ENCODE measurements around the gene PRMT7. TPM values are rescaled to one million over a fixed set of nuclear protein-coding genes. Genes with fewer than 3 reads are reported as not detected.

The PRMT7 gene
- total and polyA plus RNA-seq, 4 experiments from 2014 or later = 28.3 to 104 (median 64.5) TPM

- DNase-seq = no peak
- Mint-ChIP-seq H3K9me3 (no peaks in the 10 kb centered on the region), H3K4me3 (no peak overlapping the region), H3K4me1 (peaks cover 0 to 4% (median 3%) of the 10 kb centered on the region in 4 donors), H3K27ac (peak overlapping the region in 1 of 7 donors; percentile 57), H3K27me3 (no peaks in the 10 kb centered on the region), H3K36me3 (no peaks in the 10 kb centered on the region)
- Histone ChIP-seq H3K4me3 (ENCODE audit: low read length in 2 of 2) (no peak overlapping the region), H3K27me3 (ENCODE audit: insufficient read depth, low read length) (no peaks in the 10 kb centered on the region), H3K4me1 (ENCODE audit: insufficient read depth, low read length) (no peaks in the 10 kb centered on the region), H3K9me3 (ENCODE audit: control insufficient read depth in 1 of 2, low read length in 2 of 2) (no peaks in the 10 kb centered on the region), H3K36me3 (ENCODE audit: insufficient read depth, low read length) (no peaks in the 10 kb centered on the region), H3K27ac (ENCODE audit: low read depth, low read length) (no peak overlapping the region)
- CTCF ChIA-PET (ENCODE audit: partially characterized antibody) = no interaction called here
- POLR2A ChIA-PET (ENCODE audit: partially characterized antibody) = no interaction called here
- intact Hi-C loops (cut with micrococcal nuclease) = no loop called here
Measured at GRCh38 chr16:68389006-68389405, 78.2 kb downstream of the PRMT7 start.

- intact Hi-C loops (cut with micrococcal nuclease) = no loop called here
- no peak overlapping the region for H3K27ac ChIP-seq (ENCODE audit: low read depth, low read length)
- no peaks in the 10 kb centered on the region for H3K27me3 Mint-ChIP-seq
- H3K4me3 Mint-ChIP-seq = no peak overlapping the region
- H3K36me3 ChIP-seq (ENCODE audit: insufficient read depth, low read length) = no peaks in the 10 kb centered on the region
- H3K9me3 ChIP-seq (ENCODE audit: control insufficient read depth in 1 of 2, low read length in 2 of 2) = no peaks in the 10 kb centered on the region
- no peaks in the 10 kb centered on the region for H3K36me3 Mint-ChIP-seq
- no peaks in the 10 kb centered on the region for H3K4me1 ChIP-seq (ENCODE audit: insufficient read depth, low read length)
- peak overlapping the region in 1 of 7 donors; percentile 14 for H3K27ac Mint-ChIP-seq
- H3K4me3 ChIP-seq (ENCODE audit: low read length in 2 of 2) = no peak overlapping the region
- peaks cover 0 to 4% (median 2%) of the 10 kb centered on the region in 4 donors for H3K4me1 Mint-ChIP-seq
- ChIA-PET POLR2A (ENCODE audit: partially characterized antibody) (no interaction called here), CTCF (ENCODE audit: partially characterized antibody) (interaction anchor here (14.6 kb wide), 1 partner anchor 125 kb away, joined by 414 read pairs; no protein-coding TSS in a partner anchor)
- H3K9me3 Mint-ChIP-seq = no peaks in the 10 kb centered on the region
- no peak for DNase-seq
- no peaks in the 10 kb centered on the region for H3K27me3 ChIP-seq (ENCODE audit: insufficient read depth, low read length)
Measured at GRCh38 chr16:68389750-68390371, 79.0 kb downstream of the PRMT7 start.

- H3K27ac Mint-ChIP-seq = no peak overlapping the region
- no peak overlapping the region for H3K27ac ChIP-seq (ENCODE audit: low read depth, low read length)
- no peak overlapping the region for H3K4me3 ChIP-seq (ENCODE audit: low read length in 2 of 2)
- DNase-seq = no peak
- peaks cover 5 to 18% (median 8%) of the 10 kb centered on the region in 4 donors for H3K4me1 Mint-ChIP-seq
- H3K36me3 Mint-ChIP-seq = no peaks in the 10 kb centered on the region
- intact Hi-C loops (cut with micrococcal nuclease) = no loop called here
- no peaks in the 10 kb centered on the region for H3K27me3 ChIP-seq (ENCODE audit: insufficient read depth, low read length)
- peaks cover 0 to 1% of the 10 kb centered on the region in 2 donors for H3K27me3 Mint-ChIP-seq
- ChIA-PET POLR2A (ENCODE audit: partially characterized antibody) (no interaction called here), CTCF (ENCODE audit: partially characterized antibody) (interaction anchor here (1.1 to 14.6 kb wide), 4 partner anchors 11 to 121 kb away, joined by 3 to 414 read pairs (median 53); no protein-coding TSS in a partner anchor)
- H3K4me3 Mint-ChIP-seq = no peak overlapping the region
- peaks cover 9% of the 10 kb centered on the region for H3K4me1 ChIP-seq (ENCODE audit: insufficient read depth, low read length)
- H3K9me3 Mint-ChIP-seq = no peaks in the 10 kb centered on the region
- H3K36me3 ChIP-seq (ENCODE audit: insufficient read depth, low read length) = no peaks in the 10 kb centered on the region
- no peaks in the 10 kb centered on the region for H3K9me3 ChIP-seq (ENCODE audit: control insufficient read depth in 1 of 2, low read length in 2 of 2)
Measured at GRCh38 chr16:68393333-68393732, 82.5 kb downstream of the PRMT7 start.

GRCh38 chr16:68395167-68395786 is 84.5 kb downstream of the PRMT7 start:
- POLR2A ChIA-PET (ENCODE audit: partially characterized antibody) = interaction anchor here (0.8 kb wide), 1 partner anchor 24 kb away, joined by 4 read pairs; no protein-coding TSS in a partner anchor
- H3K27ac Mint-ChIP-seq = peak overlapping the region in 1 of 7 donors; percentile 36
- intact Hi-C loops (cut with micrococcal nuclease) = no loop called here
- CTCF ChIA-PET (ENCODE audit: partially characterized antibody) = interaction anchor here (1.0 to 14.6 kb wide), 18 partner anchors 13 to 119 kb away, joined by 3 to 414 read pairs (median 7); partner anchors contain the start of gene SMPD3
- H3K4me3 Mint-ChIP-seq = no peak overlapping the region
- no peak overlapping the region for H3K27ac ChIP-seq (ENCODE audit: low read depth, low read length)
- no peaks in the 10 kb centered on the region for H3K36me3 ChIP-seq (ENCODE audit: insufficient read depth, low read length)
- no peaks in the 10 kb centered on the region for H3K9me3 ChIP-seq (ENCODE audit: control insufficient read depth in 1 of 2, low read length in 2 of 2)
- H3K36me3 Mint-ChIP-seq = no peaks in the 10 kb centered on the region
- DNase-seq = no peak
- H3K27me3 Mint-ChIP-seq = peaks cover 0 to 1% of the 10 kb centered on the region in 2 donors
- peaks cover 7 to 24% (median 11%) of the 10 kb centered on the region in 4 donors for H3K4me1 Mint-ChIP-seq
- peaks cover 17% of the 10 kb centered on the region for H3K4me1 ChIP-seq (ENCODE audit: insufficient read depth, low read length)
- H3K9me3 Mint-ChIP-seq = no peaks in the 10 kb centered on the region
- no peaks in the 10 kb centered on the region for H3K27me3 ChIP-seq (ENCODE audit: insufficient read depth, low read length)
- H3K4me3 ChIP-seq (ENCODE audit: low read length in 2 of 2) = no peak overlapping the region

- Histone ChIP-seq H3K4me1 (ENCODE audit: insufficient read depth, low read length) (peaks cover 23% of the 10 kb centered on the region), H3K9me3 (ENCODE audit: control insufficient read depth in 1 of 2, low read length in 2 of 2) (no peaks in the 10 kb centered on the region), H3K36me3 (ENCODE audit: insufficient read depth, low read length) (no peaks in the 10 kb centered on the region), H3K27ac (ENCODE audit: low read depth, low read length) (no peak overlapping the region), H3K4me3 (ENCODE audit: low read length in 2 of 2) (no peak overlapping the region), H3K27me3 (ENCODE audit: insufficient read depth, low read length) (no peaks in the 10 kb centered on the region)
- no peak for DNase-seq
- ChIA-PET CTCF (ENCODE audit: partially characterized antibody) (interaction anchor here (1.0 to 14.6 kb wide), 27 partner anchors 9 to 164 kb away, joined by 3 to 414 read pairs (median 7); partner anchors contain the start of gene SMPD3), POLR2A (ENCODE audit: partially characterized antibody) (interaction anchor here (0.7 to 2.8 kb wide), 3 partner anchors 22 to 115 kb away, joined by 4 to 22 read pairs (median 17); no protein-coding TSS in a partner anchor)
- intact Hi-C loops (cut with micrococcal nuclease) = loop anchor here (1.0 to 2.0 kb wide), 4 partner anchors 23 to 124 kb away; partner anchors contain the start of gene SMPD3
- Mint-ChIP-seq H3K9me3 (no peaks in the 10 kb centered on the region), H3K4me3 (no peak overlapping the region), H3K4me1 (peaks cover 7 to 30% (median 15%) of the 10 kb centered on the region in 4 donors), H3K27me3 (peaks cover 0 to 1% of the 10 kb centered on the region in 2 donors), H3K36me3 (no peaks in the 10 kb centered on the region), H3K27ac (peak overlapping the region in 2 of 7 donors; percentile 48 to 56)
Measured at GRCh38 chr16:68395815-68396214, 85.0 kb downstream of the PRMT7 start.

- Mint-ChIP-seq H3K4me3 (peak overlapping the region in 1 of 8 donors; percentile 34), H3K36me3 (no peaks in the 10 kb centered on the region), H3K27ac (peak overlapping the region in 5 of 7 donors; percentile 48 to 92 (median 64)), H3K27me3 (peaks cover 0 to 1% of the 10 kb centered on the region in 2 donors), H3K9me3 (no peaks in the 10 kb centered on the region), H3K4me1 (peaks cover 10 to 37% (median 22%) of the 10 kb centered on the region in 4 donors)
- H3K4me3 ChIP-seq (ENCODE audit: low read length in 2 of 2) = no peak overlapping the region
- H3K4me1 ChIP-seq (ENCODE audit: insufficient read depth, low read length) = peaks cover 29% of the 10 kb centered on the region
- ChIA-PET CTCF (ENCODE audit: partially characterized antibody) (interaction anchor here (0.7 to 14.6 kb wide), 46 partner anchors 8 to 404 kb away, joined by 3 to 414 read pairs (median 4); partner anchors contain the start of gene SMPD3), POLR2A (ENCODE audit: partially characterized antibody) (interaction anchor here (0.6 to 2.8 kb wide), 8 partner anchors 11 to 114 kb away, joined by 3 to 22 read pairs (median 4); partner anchors contain the start of gene SMPD3)
- H3K9me3 ChIP-seq (ENCODE audit: control insufficient read depth in 1 of 2, low read length in 2 of 2) = no peaks in the 10 kb centered on the region
- no peak overlapping the region for H3K27ac ChIP-seq (ENCODE audit: low read depth, low read length)
- intact Hi-C loops (cut with micrococcal nuclease) = loop anchor here (1.0 to 2.0 kb wide), 4 partner anchors 22 to 124 kb away; partner anchors contain the start of gene SMPD3
- no peaks in the 10 kb centered on the region for H3K36me3 ChIP-seq (ENCODE audit: insufficient read depth, low read length)
- DNase-seq = peak; percentile 51 to 73 (median 68)
- H3K27me3 ChIP-seq (ENCODE audit: insufficient read depth, low read length) = no peaks in the 10 kb centered on the region
Measured at GRCh38 chr16:68396481-68396880, 85.7 kb downstream of the PRMT7 start.

All from CD4-positive, alpha-beta memory T cell (primary cell).